ENCODE results near the gene PRKCQ. TPM values are rescaled to one million over a fixed set of nuclear protein-coding genes. Genes with fewer than 3 reads are reported as not detected.

Gene PRKCQ
- total RNA-seq, 1 donor, result not detected

DNA sequence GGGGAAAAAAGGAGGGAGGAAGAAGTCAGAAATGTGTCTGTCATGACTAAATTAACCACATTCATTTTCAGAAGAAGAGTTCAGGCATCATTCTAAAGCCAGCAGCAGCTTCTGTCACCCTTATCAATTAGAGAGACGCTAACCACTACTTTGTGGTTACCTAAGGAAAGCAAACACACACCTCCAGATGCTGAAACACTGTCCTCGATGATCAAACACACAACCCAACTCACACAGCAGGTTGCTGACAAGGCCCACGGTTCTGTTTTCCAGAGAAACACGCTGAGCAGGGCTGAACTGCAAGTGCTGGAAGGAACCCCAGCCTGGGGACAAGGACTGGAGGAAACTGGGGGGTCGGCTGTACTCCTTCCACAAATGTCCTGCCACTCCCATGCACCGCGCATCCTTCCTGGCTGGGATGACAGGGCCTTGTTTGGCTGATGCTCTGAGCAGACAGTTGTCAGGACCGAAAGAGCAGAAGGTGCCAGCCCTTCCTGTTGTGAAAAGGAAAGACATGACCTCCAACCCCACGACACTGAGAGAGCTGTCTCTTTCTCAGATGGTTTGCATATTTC lies 36.6 kb downstream of the PRKCQ start:
- TF ChIP-seq, protein P1, sequence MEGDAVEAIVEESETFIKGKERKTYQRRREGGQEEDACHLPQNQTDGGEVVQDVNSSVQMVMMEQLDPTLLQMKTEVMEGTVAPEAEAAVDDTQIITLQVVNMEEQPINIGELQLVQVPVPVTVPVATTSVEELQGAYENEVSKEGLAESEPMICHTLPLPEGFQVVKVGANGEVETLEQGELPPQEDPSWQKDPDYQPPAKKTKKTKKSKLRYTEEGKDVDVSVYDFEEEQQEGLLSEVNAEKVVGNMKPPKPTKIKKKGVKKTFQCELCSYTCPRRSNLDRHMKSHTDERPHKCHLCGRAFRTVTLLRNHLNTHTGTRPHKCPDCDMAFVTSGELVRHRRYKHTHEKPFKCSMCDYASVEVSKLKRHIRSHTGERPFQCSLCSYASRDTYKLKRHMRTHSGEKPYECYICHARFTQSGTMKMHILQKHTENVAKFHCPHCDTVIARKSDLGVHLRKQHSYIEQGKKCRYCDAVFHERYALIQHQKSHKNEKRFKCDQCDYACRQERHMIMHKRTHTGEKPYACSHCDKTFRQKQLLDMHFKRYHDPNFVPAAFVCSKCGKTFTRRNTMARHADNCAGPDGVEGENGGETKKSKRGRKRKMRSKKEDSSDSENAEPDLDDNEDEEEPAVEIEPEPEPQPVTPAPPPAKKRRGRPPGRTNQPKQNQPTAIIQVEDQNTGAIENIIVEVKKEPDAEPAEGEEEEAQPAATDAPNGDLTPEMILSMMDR (IDR thresholded peaks at IDR 0.05; ENCODE audit: insufficient read depth, low read length), result no peak
- no peak overlapping the region for H3K4me3 ChIP-seq (ENCODE audit: low read depth, low read length)
- DNase-seq (ENCODE audit: low read depth), result no peak

DNA sequence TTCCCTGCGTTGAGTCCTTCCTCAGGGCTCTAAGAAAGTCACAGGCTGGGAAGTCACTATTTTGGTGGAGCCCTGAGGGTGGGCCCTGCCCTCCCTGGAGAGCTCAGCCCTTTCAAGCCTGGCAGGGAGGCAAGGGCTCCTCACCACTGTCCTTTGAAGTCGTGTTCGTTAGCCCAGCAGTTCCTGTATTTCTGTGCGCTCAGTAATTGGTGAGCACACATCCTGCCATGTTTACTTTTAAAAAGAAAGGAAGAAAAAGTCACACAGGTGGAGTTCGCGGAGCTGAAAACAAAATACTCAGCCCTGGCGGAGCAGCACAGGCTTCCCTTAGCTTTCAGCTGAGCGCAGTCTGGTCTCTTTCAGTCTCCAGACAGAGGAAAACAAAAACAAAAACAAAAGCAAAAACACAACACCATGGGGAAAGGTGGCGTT lies 37.1 kb downstream of the PRKCQ start:
- TF ChIP-seq, protein P1 (IDR thresholded peaks at IDR 0.05; ENCODE audit: insufficient read depth, low read length), result no peak
- DNase-seq (ENCODE audit: low read depth), result no peak
- no peak overlapping the region for H3K4me3 ChIP-seq (ENCODE audit: low read depth, low read length)

DNA sequence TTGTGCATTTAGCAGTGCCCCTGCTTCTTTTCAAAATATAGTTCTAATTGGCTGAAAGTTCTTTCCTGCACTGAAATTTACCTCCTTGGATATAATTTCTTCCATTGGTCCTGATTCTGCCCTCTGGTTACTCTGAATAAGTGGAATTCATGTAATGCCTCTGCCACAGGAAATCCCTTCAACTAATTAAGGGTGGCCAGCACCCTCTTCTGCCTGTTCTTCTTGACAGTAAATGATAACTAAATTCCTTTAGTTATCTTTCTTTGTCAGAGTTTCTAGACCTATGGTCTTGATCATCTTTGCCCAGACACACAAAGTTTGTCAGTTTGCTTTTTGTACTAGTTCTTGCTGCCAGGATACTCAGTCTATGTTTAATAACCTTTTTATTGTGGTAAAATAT lies 40.2 kb downstream of the PRKCQ start:
- no peak for DNase-seq (ENCODE audit: low read depth)
- no peak overlapping the region for H3K4me3 ChIP-seq (ENCODE audit: low read depth, low read length)
- TF ChIP-seq, protein P1 (IDR thresholded peaks at IDR 0.05; ENCODE audit: insufficient read depth, low read length), result no peak

GRCh38 chr10:6537770-6538169 lies 42.3 kb downstream of the PRKCQ start:
- TF ChIP-seq, protein P1 (IDR thresholded peaks at IDR 0.05; ENCODE audit: insufficient read depth, low read length), result no peak
- no peak overlapping the region for H3K4me3 ChIP-seq (ENCODE audit: low read depth, low read length)
- DNase-seq (ENCODE audit: low read depth), result no peak

GRCh38 chr10:6536102-6536501 lies 44.0 kb downstream of the PRKCQ start:
- TF ChIP-seq, protein P1 (IDR thresholded peaks at IDR 0.05; ENCODE audit: insufficient read depth, low read length), result no peak
- H3K4me3 ChIP-seq (ENCODE audit: low read depth, low read length), result no peak overlapping the region
- DNase-seq (ENCODE audit: low read depth), result no peak

DNA sequence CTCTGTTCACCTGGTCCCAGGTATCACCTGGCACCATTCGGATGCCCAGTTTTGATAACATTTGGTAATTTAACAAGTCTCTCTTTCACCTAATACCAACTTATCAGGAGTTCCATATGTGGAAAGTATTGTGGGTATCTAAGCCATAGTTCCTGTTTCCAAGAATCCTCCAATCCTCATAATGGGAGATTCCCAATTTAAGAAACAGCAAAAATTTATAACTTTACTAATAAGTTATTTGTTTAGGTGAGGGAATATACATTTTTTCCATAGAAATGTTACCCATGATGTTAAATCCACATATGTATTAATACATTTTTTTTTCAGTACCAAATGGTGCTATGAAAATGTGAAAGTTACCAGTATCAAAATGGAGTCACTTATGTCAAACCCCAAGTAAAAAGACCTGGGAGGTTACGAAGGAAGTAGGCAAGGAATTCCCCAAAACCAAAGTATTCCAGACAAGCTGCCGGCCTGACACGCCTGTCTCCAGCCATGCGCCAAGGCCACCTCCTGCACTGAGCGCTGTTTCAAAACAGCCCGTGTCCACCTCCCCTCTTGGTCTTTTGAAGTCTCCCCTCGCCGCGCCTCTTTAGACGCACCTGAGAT lies 44.8 kb downstream of the PRKCQ start:
- no peak overlapping the region for H3K4me3 ChIP-seq (ENCODE audit: low read depth, low read length)
- no peak for DNase-seq (ENCODE audit: low read depth)
- TF ChIP-seq, protein P1 (IDR thresholded peaks at IDR 0.05; ENCODE audit: insufficient read depth, low read length), result no peak

DNA sequence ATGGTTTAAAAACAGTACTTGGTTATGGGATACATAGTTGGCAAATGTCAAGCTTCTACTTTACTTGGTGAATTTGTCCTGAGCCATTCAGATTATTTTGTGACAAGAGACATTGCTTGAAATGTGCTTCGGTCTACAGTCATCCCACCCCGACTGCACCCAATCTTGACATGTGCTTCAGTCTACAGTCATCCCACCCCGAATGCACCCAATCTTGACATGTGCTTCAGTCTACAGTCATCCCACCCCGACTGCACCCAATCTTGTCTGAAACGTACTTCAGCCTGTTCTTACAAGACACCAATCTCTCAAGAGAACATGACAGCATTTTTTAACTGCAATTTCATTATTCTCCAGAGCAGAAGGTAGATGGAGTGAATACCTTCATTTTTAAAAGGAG lies 47.8 kb downstream of the PRKCQ start:
- no peak for DNase-seq (ENCODE audit: low read depth)
- no peak overlapping the region for H3K4me3 ChIP-seq (ENCODE audit: low read depth, low read length)
- TF ChIP-seq, protein P1 (IDR thresholded peaks at IDR 0.05; ENCODE audit: insufficient read depth, low read length), result no peak

All from fibroblast of the aortic adventitia (primary cell).